ENCODE measurements around the gene PODXL.

DNA sequence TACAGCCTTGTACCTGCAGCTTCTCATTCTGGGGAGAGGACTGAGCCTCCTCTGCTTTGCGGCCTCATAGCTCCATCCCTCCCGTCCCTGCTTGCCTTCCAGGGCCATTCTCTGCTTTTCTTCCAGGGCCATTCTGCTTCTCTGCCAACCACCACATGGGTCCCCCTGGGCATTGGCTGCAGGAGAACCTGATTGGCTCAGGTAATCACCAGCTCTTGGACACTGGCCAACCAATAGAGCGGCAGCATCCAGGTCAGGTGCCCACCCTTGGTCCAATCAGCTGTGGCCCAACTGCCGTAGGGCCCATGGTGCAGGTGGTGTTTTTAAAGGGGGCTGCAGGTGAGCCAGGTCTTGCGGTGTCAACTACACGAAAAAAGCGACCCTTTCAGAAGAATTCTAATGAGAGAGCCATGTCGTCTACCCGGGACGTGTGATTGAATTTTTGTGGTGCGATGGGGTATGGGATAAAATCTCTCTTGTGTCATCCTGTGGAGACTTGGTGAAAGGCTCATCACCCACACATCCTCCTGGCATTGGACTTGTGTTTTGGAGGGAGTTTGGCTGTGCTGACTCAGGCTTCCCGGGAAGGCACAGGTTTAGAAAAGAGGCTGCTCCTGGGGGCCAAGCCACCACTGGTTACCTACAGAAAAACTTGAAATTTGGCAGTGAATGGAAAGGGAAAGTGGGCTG is 46.0 kb upstream of the PODXL start:
- TF ChIP-seq, protein P1, sequence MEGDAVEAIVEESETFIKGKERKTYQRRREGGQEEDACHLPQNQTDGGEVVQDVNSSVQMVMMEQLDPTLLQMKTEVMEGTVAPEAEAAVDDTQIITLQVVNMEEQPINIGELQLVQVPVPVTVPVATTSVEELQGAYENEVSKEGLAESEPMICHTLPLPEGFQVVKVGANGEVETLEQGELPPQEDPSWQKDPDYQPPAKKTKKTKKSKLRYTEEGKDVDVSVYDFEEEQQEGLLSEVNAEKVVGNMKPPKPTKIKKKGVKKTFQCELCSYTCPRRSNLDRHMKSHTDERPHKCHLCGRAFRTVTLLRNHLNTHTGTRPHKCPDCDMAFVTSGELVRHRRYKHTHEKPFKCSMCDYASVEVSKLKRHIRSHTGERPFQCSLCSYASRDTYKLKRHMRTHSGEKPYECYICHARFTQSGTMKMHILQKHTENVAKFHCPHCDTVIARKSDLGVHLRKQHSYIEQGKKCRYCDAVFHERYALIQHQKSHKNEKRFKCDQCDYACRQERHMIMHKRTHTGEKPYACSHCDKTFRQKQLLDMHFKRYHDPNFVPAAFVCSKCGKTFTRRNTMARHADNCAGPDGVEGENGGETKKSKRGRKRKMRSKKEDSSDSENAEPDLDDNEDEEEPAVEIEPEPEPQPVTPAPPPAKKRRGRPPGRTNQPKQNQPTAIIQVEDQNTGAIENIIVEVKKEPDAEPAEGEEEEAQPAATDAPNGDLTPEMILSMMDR (IDR thresholded peaks at IDR 0.05), result no peak
- TF ChIP-seq POLR2AphosphoS5 (IDR thresholded peaks at IDR 0.05), result no peak
- TF ChIP-seq POLR2A (IDR thresholded peaks at IDR 0.05), result no peak
